K562 (cell line): ENCODE measurements around the gene RABGAP1L. TPM values are rescaled to one million over a fixed set of nuclear protein-coding genes. Genes with fewer than 3 reads are reported as not detected.

ENCODE experiments used
- ATF6 ChIP-seq: sonication (generic); formaldehyde crosslinking; IDR thresholded peaks from 2 replicates; pipeline ENCODE4 v1.4.0; 2020; ENCODE audit warnings: mild to moderate bottlenecking, missing genetic modification reagents
- CBX5 ChIP-seq: IDR thresholded peaks from 2 replicates; pipeline ENCODE4 v1.6.1; 2014; ENCODE audit warnings: low read depth, borderline replicate concordance
- EHMT2 ChIP-seq: fragments of 450-650 bp; IDR thresholded peaks from 2 replicates; pipeline ENCODE4 v1.6.1; 2018; ENCODE audit warnings: antibody characterized with exemption
- L3MBTL2 ChIP-seq: fragments of 450-650 bp; IDR thresholded peaks from 2 replicates; pipeline ENCODE4 v1.6.1; 2016; ENCODE audit warnings: mild to moderate bottlenecking, moderate library complexity
- MCM2 ChIP-seq: fragments of 450-650 bp; IDR thresholded peaks from 2 replicates; pipeline ENCODE4 v1.6.1; 2017; ENCODE audit warnings: low read depth, mild to moderate bottlenecking
- MTA2 ChIP-seq: fragments of 450-650 bp; IDR thresholded peaks from 2 replicates; pipeline ENCODE4 v1.6.1; 2016; ENCODE audit warnings: low read depth
- NR4A1 ChIP-seq, 2 experiments: fragments of 250-450 bp in 1 of 2; fragments of 450-650 bp in 1 of 2; sonication (Bioruptor Pico) in 1 of 2; IDR thresholded peaks; 2 replicates each; pipeline versions ENCODE4 v1.4.0 to v1.6.1; 2016 to 2020; ENCODE audit warnings: mild to moderate bottlenecking in 2 of 2, missing compliant biosample characterization in 1 of 2, missing genetic modification characterization in 1 of 2, moderate library complexity in 1 of 2
- POLR2AphosphoS5 ChIP-seq: IDR thresholded peaks from 2 replicates; pipeline ENCODE4 v1.6.1; 2011; ENCODE audit warnings: mild to moderate bottlenecking, low read depth, low read length, moderate library complexity; ENCODE audit not compliant: control insufficient read depth, insufficient read depth
- RBM39 ChIP-seq: fragments of 200-400 bp; formaldehyde crosslinking; optimal IDR thresholded peaks from 2 replicates; pipeline ENCODE3; 2018; ENCODE audit warnings: low read depth, low read length
- TCF15 ChIP-seq: fragments of 250-450 bp; sonication (Bioruptor Pico); IDR thresholded peaks from 2 replicates; pipeline ENCODE4 v1.8.0; 2022; ENCODE audit warnings: moderate library complexity, mild to moderate bottlenecking, inconsistent platforms
- TEAD1 ChIP-seq, 2 experiments: fragments of 450-650 bp in 1 of 2; sonication (generic) in 1 of 2; formaldehyde crosslinking; IDR thresholded peaks; 2 replicates each; pipeline versions ENCODE4 v1.4.0 to v1.8.0; 2020 to 2022; ENCODE audit warnings: mild to moderate bottlenecking in 2 of 2, missing genetic modification reagents in 1 of 2
- U2AF1 ChIP-seq: fragments of 200-400 bp; formaldehyde crosslinking; optimal IDR thresholded peaks from 2 replicates; pipeline ENCODE3; 2017; ENCODE audit warnings: mild to moderate bottlenecking, low read depth, low read length, moderate library complexity
- ZBTB26 ChIP-seq: fragments of 450-650 bp; formaldehyde crosslinking; IDR thresholded peaks from 2 replicates; pipeline ENCODE4 v1.4.0; 2022; ENCODE audit warnings: missing genetic modification characterization
- ZBTB7A ChIP-seq: IDR thresholded peaks from 2 replicates; pipeline ENCODE4 v1.6.1; 2011; ENCODE audit warnings: low read depth, mild to moderate bottlenecking, low read length, moderate library complexity, borderline replicate concordance; ENCODE audit not compliant: control insufficient read depth
- ZEB2 ChIP-seq: fragments of 450-650 bp; IDR thresholded peaks from 2 replicates; pipeline ENCODE4 v1.6.1; 2016
- ZKSCAN3 ChIP-seq: fragments of 250-450 bp; sonication (Bioruptor Pico); IDR thresholded peaks from 2 replicates; pipeline ENCODE4 v1.4.0; 2020
- ZNF354B ChIP-seq: fragments of 250-450 bp; sonication (Bioruptor Pico); IDR thresholded peaks from 2 replicates; pipeline ENCODE4 v1.4.0; 2020
- ZNF436 ChIP-seq: fragments of 250-450, 450-650 bp; sonication (Bioruptor Pico); formaldehyde crosslinking; IDR thresholded peaks from 2 replicates; pipeline ENCODE4 v1.7.0; 2020; ENCODE audit warnings: mild to moderate bottlenecking
- ZNF609 ChIP-seq: sonication (generic); formaldehyde crosslinking; IDR thresholded peaks from 2 replicates; pipeline ENCODE4 v1.8.1; 2023; ENCODE audit warnings: missing genetic modification reagents, mild to moderate bottlenecking, borderline replicate concordance
- ZSCAN32 ChIP-seq: fragments of 450-650 bp; formaldehyde crosslinking; IDR thresholded peaks from 2 replicates; pipeline ENCODE4 v1.4.0; 2020; ENCODE audit warnings: mild to moderate bottlenecking, moderate library complexity
- polyA plus RNA-seq, 8 experiments: library from polyadenylated mRNA; depleted of rRNA in 4 of 8; stranded (reverse) in 5 of 8; unstranded in 3 of 8; fragments of >200 nt; fragmentation: Nextera tagmentation in 2 of 8; fragmentation: Illumina TruSeq in 1 of 8; extraction: Ambion mirVana in 2 of 8; extraction: Trizol in 1 of 8; gene quantifications; 2 replicates each; pipeline versions ENCODE4 v1.2.1 to v1.2.3, GENCODE V29; 2011 to 2014; ENCODE audit warnings: inconsistent platforms in 1 of 8, missing spikeins in 1 of 8
- total RNA-seq, 7 experiments: library from RNA; depleted of rRNA in 6 of 7; stranded (reverse); fragments of >200 nt in 6 of 7; fragmentation: Illumina TruSeq in 2 of 7; extraction: Trizol in 2 of 7; gene quantifications; 2 replicates each; pipeline versions ENCODE4 v1.2.1 to v1.2.3, GENCODE V29; 2011 to 2021; ENCODE audit warnings: low replicate concordance in 1 of 7

Gene RABGAP1L
- total and polyA plus RNA-seq, 9 of the 15 experiments (the other 6 are each of a cell fraction or from before 2014, with no cell fraction given), result 16.5 to 44.9 (median 26.7) TPM

- TF ChIP-seq TCF15 (CRISPR knock-in tag) (peak; percentile 74; the same call in 1 of the 2 replicates), ZEB2 (peak; percentile 75), NR4A1 (CRISPR knock-in tag; IDR thresholded peaks at IDR 0.05) (no peak), NR4A1 (tag; IDR thresholded peaks at IDR 0.05) (peak; percentile 75; the same call in 1 of the 2 replicates), ZNF609 (CRISPR knock-in tag) (peak; percentile 89), ZSCAN32 (CRISPR knock-in tag) (peak; percentile 74), MCM2 (no peak), ZNF436 (CRISPR knock-in tag) (0 out of 2 replicates have a peak, but pooled peaks have one; percentile 48), U2AF1 (no peak), MTA2 (0 out of 2 replicates have a peak, but pooled peaks have one; percentile 2), ZKSCAN3 (0 out of 2 replicates have a peak, but pooled peaks have one; percentile 7), EHMT2 (peak; percentile 72; the same call in 1 of the 2 replicates), ZBTB7A (0 out of 2 replicates have a peak, but pooled peaks have one; percentile 54), ATF6 (CRISPR knock-in tag) (peak; percentile 70; the same call in 1 of the 2 replicates), RBM39 (no peak), POLR2AphosphoS5 (0 out of 2 replicates have a peak, but pooled peaks have one; percentile 33), ZBTB26 (CRISPR knock-in tag) (no peak; the same call in 1 of the 2 replicates), CBX5 (no peak), TEAD1 (CRISPR knock-in tag; IDR thresholded peaks at IDR 0.05) (peak; percentile 24 to 33; a peak in 2 of 4 replicates), L3MBTL2 (0 out of 2 replicates have a peak, but pooled peaks have one; percentile 87), ZNF354B (CRISPR knock-in tag) (0 out of 2 replicates have a peak, but pooled peaks have one; percentile 29)
These were observed 839.4 kb downstream of the RABGAP1L start (continued) for GRCh38 chr1:174998569-174999215.
